ENCODE measurements around the gene CRYGN. TPM values are rescaled to one million over a fixed set of nuclear protein-coding genes. Genes with fewer than 3 reads are reported as not detected.

The CRYGN gene
- total and polyA plus RNA-seq, 9 of the 15 experiments (the other 6 are each of a cell fraction or from before 2014, with no cell fraction given), result not detected

DNA sequence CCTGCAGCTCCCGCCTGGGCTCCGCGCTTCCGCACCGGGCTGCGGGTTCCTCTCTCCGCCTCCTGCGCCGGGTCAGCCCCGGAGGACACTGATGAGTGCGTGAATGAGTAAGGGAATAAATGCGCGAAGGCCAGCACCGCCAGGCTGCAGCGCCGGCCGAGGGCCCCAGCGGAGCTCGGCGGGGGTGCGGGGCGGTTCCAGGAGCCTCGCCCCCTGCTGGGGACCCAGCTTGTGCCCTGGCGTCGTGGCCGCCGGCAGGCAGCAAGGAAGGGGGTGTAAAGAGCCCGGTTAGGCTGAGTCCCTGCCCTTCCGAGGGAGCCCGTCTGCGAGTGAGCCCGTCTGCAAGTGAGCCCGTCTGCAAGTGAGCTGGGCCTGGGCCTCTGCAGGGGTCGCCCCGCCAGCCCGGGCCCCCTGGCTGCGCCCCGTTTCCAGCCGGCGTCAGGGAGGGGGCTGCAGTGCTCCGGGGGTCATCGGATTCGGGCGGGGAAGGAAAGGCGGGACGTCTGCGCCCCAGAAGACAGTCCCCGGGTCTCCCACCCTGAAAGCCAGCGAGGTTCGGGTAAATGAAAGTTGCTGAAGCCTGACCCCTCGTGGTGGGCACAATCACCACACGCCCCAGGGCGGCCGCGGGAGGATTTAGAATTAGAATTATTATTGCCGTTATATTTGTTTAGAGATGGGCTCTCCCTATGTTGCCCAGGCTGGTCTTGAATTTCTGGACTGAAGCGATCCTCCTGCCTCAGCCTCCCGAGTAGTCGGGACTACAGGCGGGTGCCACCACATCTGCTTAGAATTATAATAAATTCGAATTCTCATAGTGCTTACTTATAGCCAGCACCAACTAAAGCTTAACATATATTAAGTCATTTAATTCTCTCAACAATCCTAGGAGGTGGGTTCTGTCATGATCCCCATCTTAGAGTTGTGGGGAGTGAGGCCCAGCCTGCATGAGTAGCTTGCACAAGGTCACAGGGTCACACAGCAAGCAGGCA is 8.6 kb upstream of the CRYGN start (continued):
- TF ChIP-seq, protein P1, sequence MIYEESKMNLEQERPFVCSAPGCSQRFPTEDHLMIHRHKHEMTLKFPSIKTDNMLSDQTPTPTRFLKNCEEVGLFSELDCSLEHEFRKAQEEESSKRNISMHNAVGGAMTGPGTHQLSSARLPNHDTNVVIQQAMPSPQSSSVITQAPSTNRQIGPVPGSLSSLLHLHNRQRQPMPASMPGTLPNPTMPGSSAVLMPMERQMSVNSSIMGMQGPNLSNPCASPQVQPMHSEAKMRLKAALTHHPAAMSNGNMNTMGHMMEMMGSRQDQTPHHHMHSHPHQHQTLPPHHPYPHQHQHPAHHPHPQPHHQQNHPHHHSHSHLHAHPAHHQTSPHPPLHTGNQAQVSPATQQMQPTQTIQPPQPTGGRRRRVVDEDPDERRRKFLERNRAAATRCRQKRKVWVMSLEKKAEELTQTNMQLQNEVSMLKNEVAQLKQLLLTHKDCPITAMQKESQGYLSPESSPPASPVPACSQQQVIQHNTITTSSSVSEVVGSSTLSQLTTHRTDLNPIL (CRISPR knock-in tag; IDR thresholded peaks at IDR 0.05), result no peak
- TF ChIP-seq TCFL5 (CRISPR knock-in tag; conservative IDR thresholded peaks at IDR 0.05), result no peak
- TF ChIP-seq NFIC (IDR thresholded peaks at IDR 0.05), result 0 out of 2 replicates have a peak, but pooled peaks have one; percentile 37
- no peak for TF ChIP-seq CREB1 (IDR thresholded peaks at IDR 0.05)
- 0 out of 2 replicates have a peak, but pooled peaks have one; percentile 31 for TF ChIP-seq CREB1 (CRISPR knock-in tag; IDR thresholded peaks at IDR 0.05)
- TF ChIP-seq RBM14 (IDR thresholded peaks at IDR 0.05; ENCODE audit: borderline replicate concordance, insufficient read depth, low read depth, low read length), result 0 out of 2 replicates have a peak, but pooled peaks have one; percentile 69
- TF ChIP-seq CAMTA2 (CRISPR knock-in tag; conservative IDR thresholded peaks at IDR 0.05), result no peak
- TF ChIP-seq SMAD4 (CRISPR knock-in tag; conservative IDR thresholded peaks at IDR 0.05), result no peak
- peak in 1 of 2 experiments; percentile 57; a peak in 1 of 4 replicates for TF ChIP-seq MAZ (CRISPR knock-in tag; conservative IDR thresholded peaks at IDR 0.05 in 1 of 2, IDR thresholded peaks at IDR 0.05 in 1 of 2)
- TF ChIP-seq SMC3 (conservative IDR thresholded peaks at IDR 0.05; ENCODE audit: insufficient read depth, low read depth, low read length), result peak; percentile 95
- 0 out of 2 replicates have a peak, but pooled peaks have one; percentile 28 for TF ChIP-seq ZNF764 (CRISPR knock-in tag; IDR thresholded peaks at IDR 0.05; ENCODE audit: low read depth)
- no peak for TF ChIP-seq NELFE (IDR thresholded peaks at IDR 0.05; ENCODE audit: insufficient read depth, insufficient read length)
- peak; percentile 65 for TF ChIP-seq RB1 (IDR thresholded peaks at IDR 0.05; ENCODE audit: low read depth)
- TF ChIP-seq, protein P2, sequence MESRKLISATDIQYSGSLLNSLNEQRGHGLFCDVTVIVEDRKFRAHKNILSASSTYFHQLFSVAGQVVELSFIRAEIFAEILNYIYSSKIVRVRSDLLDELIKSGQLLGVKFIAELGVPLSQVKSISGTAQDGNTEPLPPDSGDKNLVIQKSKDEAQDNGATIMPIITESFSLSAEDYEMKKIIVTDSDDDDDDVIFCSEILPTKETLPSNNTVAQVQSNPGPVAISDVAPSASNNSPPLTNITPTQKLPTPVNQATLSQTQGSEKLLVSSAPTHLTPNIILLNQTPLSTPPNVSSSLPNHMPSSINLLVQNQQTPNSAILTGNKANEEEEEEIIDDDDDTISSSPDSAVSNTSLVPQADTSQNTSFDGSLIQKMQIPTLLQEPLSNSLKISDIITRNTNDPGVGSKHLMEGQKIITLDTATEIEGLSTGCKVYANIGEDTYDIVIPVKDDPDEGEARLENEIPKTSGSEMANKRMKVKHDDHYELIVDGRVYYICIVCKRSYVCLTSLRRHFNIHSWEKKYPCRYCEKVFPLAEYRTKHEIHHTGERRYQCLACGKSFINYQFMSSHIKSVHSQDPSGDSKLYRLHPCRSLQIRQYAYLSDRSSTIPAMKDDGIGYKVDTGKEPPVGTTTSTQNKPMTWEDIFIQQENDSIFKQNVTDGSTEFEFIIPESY (CRISPR knock-in tag; IDR thresholded peaks at IDR 0.05), result peak; percentile 100
- 0 out of 2 replicates have a peak, but pooled peaks have one; percentile 21 for TF ChIP-seq KLF16 (IDR thresholded peaks at IDR 0.05)
- TF ChIP-seq, protein P3, sequence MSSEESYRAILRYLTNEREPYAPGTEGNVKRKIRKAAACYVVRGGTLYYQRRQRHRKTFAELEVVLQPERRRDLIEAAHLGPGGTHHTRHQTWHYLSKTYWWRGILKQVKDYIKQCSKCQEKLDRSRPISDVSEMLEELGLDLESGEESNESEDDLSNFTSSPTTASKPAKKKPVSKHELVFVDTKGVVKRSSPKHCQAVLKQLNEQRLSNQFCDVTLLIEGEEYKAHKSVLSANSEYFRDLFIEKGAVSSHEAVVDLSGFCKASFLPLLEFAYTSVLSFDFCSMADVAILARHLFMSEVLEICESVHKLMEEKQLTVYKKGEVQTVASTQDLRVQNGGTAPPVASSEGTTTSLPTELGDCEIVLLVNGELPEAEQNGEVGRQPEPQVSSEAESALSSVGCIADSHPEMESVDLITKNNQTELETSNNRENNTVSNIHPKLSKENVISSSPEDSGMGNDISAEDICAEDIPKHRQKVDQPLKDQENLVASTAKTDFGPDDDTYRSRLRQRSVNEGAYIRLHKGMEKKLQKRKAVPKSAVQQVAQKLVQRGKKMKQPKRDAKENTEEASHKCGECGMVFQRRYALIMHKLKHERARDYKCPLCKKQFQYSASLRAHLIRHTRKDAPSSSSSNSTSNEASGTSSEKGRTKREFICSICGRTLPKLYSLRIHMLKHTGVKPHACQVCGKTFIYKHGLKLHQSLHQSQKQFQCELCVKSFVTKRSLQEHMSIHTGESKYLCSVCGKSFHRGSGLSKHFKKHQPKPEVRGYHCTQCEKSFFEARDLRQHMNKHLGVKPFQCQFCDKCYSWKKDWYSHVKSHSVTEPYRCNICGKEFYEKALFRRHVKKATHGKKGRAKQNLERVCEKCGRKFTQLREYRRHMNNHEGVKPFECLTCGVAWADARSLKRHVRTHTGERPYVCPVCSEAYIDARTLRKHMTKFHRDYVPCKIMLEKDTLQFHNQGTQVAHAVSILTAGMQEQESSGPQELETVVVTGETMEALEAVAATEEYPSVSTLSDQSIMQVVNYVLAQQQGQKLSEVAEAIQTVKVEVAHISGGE (CRISPR knock-in tag; IDR thresholded peaks at IDR 0.05), result no peak
